NOMO-1 treated with DMSO at 0.1 percent for 48 hours (cell line): Measurements from ENCODE around the gene CACNA2D4.

Experiments used
- DNase-seq: peaks from one replicate; lab custom pipeline; 2025; ENCODE audit not compliant: unreplicated experiment; lab: John Stamatoyannopoulos, UW

CACNA2D4 gene

DNA sequence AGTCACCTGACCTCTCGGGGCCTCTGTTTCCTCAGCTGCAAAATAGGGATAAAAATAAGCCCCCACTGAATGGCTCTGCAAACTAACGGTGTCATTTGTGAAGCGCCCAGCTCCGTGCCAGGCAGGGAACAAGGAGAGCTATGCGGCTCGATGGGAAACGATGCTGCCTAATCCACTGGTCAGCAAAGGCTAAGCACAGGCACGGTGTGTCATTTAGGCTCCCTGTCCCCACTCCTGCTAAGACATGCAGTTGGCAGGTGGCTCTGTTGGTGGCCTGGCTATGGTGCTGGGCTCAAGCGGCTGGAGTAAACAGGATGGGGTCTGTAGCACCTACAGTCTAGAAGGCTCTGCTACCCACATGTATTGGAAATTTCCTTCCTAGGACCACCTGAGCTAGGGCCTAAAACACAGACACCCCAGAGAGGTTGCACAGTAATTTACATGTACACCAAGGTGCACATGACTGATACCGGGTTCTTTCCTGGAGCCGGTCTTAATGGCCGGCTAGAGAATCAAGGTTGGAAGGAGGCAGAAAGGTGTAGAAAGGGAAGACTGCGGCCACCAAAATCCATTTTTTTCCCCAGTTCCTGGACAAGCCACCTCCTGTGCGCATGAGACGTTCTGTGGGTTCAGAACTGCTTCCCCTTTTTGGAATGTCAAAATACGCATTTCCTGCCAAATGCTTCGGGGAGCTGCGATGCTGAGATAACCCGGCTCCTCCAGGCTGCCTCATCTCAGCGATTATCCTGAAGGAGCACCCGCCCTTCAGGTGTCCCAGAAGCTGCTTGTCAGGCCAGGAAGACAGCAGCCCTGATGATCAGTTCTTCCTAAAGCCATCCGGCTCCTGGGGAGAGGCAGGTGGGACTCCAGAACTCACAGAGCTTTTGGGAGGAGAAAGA, 1.0 kb downstream of the CACNA2D4 start:
- DNase-seq: peak; percentile 74

- DNase-seq: no peak
Observed at GRCh38 chr12:1916371-1917171, 1.9 kb downstream of the CACNA2D4 start.

DNA sequence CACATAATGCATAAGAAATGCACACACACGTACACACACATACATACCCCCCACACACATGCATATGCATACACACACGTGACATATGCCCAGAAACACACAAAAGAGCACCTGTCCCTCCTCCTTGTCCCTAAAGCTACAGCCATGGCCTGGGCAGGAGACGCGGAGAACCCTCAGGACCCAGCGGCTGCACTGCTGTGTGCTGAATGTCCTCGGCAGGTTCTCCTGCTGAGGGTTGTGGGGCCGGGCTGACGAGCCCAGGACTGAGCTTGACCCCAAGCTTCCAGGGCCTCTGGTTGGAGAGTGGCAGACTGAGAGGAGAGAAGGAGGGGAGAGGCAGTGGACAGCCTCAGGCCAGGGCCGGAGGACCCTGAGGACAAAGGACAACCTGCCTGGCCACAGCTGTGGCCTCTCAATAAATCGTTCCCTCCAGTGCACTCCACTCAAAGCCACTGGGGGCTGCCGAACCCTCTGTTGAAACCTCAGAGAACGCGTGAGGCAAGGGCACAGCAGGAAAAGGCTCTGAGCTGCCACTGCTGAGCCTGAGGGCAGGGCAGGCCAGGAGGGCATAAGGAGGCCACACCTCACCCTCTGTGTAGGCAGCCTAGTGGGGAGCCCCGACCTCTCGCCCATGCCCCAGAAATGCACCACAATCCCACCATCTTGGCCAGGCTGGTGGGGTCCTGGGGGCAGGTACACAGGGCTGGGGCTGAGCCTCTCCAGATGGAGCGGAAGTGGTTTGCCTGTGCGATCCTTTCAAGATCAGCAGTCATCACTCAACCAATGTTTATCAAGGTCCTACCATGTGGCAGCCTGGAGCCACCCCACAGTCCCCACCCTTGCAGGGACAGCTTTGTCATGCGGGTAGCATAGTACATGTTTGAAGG, 3.1 kb downstream of the CACNA2D4 start:
- no peak for DNase-seq

DNA sequence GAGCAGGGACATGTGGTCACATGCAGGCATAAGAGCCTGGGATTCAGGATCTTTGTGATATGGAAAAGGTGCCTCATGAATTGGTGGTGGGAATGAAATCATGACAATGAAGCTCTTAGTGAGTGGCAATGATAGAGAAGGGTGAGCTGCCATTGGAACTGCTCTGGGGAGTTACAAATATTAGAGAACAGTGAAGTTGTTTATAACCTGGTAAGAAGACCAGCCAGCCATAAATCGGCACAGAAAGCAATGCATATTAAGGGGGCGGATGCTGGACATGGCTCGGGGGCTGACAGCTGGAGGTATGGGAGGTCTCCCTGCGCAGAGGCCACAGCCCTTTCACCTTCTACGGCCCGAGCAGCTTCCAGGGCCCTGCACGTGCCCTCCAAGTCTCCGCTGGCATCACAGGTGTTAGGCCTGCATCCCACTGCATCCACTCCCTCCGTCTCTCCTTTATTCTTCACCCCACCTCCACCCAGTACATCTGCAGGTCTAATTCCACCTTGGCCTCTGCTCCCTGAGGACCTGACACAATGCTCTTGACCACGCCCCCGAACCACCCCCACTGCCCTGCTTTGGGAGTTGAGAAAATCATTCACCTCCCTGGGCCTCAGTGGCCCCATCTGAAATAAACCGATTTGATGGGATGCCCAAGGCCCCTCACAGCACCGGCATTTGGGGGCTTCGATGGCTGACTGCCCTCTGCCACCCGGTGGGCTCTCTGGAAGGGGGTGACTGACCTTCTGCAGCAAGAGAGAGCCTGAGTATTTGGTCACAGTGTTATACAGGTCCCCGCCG, 4.1 kb downstream of the CACNA2D4 start:
- no peak for DNase-seq

DNA sequence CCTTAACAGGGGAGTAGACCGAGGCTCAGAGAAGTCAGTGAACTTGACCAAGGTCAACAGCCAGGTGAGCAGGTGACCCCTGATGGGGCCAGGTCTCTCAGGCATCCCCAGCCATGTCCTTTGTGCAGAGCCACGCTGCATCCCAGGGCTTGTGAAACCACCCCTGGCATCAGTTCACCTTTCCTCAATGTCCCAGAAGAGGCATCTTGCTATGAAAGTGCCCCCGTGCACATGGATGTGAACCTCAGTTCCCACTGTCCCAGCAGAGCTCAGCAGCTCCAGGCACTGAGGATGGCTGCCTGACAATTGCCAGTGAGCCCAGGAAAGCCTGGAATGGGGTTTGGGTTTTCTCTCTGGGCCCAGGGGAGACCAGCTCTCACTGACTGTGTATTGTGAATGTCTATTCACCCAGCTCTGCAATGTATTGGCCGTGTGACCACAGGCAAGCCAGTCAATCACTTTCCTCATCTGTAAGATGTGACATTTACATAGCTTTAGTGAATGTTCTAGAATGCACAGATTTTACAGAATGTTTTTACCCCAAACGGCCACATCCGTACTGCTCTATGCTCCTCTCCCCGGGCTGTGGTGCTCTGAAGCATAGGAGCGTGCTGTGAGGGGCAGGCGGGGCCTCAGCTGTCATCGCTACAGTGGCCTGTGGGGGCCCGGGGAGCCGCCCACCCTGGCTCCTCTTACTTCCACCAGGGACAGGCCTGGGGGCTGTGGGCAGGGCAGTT, 4.9 kb downstream of the CACNA2D4 start:
- DNase-seq: no peak

DNA sequence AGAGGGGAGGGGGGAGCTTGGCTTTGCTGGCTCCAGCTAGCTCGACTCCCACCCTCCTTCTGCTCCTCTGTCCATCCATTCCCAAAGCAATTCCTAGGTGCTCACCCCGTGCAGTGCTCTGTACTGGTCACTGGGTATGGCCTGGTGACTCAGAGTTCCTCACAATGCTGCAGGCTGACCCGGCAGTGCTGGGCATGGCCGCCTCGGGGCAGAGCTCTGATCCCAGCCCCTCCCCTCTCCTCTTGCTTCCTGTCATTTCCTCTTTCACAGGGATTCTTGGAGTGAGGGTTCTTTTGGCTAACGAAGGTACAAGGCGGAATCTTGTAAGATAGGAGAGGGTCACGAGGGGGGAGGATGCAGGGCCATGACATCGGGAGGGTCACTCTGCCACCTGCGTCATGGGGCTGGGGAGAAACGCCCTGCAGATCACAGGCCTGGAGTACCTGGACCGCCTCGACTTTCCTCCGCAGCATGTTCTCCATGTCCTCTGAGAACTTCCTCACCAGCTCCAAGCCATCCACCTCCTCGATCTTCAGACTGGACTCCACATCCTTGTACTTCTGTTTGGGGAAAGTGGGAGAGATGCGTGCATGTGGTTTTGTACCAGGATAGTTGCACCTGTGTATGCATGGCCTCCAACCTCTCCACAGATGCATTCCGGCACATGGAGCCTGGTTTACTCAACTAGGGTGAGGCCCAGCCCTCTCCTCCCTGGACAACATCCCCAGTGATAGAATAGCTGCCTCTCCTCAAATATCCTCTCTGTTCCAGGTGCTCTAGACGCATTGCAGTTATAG, 5.7 kb downstream of the CACNA2D4 start:
- DNase-seq: no peak

DNA sequence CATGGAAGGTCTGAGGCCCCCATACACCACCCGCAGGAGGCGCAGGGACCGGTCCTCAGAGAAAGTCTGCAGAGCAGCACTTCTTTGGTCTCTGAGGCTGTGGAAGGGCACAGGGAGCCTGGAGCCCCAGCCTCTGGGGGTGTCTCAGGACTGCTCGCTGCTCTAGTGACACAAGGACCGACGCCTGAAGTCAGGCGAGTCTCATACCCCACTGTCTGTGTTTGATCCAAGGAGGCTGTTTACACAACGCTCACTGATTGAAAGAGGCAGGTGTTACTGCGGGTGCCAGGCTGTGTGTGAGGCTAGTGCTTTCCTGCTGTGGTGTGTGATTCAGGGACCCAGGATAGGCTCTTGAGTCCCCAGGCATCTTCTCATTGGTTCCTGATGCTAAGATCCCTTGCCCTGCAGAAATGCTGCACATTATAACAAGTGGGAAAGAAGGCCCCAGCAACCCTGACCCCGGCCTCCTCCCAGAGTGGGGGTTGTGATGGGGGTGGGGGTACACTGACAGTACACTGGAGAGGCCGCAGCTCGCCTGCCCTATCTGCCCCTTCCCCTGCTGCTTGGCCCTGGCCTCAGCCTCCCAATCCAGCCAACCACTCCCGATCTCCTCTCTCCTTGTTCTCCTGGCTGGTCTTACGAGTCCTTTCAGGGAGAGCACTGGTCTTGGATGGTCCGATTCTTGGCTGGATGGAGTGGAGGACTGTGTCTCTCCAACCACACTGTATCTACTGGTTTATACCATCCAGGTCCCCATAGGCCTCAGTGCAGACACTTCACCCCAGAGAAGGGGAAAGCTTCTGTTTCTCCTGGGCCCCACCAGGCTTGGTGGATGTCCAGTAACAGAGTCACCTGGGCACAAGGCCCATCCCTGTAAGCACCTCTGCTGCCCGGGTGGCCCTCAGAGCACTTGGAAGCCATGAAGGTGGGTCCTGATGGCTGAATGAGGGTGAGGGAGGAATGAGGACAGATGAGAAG, 6.6 kb downstream of the CACNA2D4 start:
- DNase-seq: no peak

DNA sequence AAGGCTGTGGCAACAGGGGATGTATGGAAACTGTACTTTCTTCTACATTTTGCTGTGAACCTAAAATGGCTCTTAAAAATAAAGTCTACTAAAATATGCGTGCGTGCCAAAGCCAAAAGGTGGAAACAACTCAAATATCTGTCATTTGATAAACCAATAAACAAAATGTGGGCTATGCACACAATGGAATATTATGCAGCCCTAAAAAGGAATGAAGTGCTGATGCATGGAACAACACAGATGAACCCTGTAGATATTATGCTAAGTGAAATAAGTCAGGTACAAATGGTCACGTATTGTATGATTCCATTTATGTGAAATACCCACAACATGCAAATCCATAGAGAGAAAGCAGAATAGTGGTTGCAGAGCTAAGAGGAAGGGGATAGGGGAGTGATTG, 8.0 kb downstream of the CACNA2D4 start:
- no peak for DNase-seq

DNA sequence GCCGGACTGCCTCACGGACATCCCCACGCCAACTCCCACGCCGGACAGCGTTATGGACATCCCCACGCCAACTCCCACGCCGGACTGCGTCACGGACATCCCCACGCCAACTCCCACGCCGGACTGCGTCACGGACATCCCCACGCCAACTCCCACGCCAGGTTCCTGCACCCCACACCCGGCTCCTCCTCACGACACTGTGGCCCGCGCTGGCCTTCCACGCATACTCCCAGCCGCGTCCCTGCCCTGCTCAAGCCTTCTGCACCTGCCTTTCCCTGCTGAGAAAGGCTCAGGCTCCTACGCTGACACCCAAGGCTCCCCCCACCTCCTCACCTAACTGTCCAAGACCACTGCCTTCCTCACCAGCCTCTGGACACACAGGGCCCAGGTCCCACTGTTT, 9.7 kb downstream of the CACNA2D4 start:
- DNase-seq: no peak

DNA sequence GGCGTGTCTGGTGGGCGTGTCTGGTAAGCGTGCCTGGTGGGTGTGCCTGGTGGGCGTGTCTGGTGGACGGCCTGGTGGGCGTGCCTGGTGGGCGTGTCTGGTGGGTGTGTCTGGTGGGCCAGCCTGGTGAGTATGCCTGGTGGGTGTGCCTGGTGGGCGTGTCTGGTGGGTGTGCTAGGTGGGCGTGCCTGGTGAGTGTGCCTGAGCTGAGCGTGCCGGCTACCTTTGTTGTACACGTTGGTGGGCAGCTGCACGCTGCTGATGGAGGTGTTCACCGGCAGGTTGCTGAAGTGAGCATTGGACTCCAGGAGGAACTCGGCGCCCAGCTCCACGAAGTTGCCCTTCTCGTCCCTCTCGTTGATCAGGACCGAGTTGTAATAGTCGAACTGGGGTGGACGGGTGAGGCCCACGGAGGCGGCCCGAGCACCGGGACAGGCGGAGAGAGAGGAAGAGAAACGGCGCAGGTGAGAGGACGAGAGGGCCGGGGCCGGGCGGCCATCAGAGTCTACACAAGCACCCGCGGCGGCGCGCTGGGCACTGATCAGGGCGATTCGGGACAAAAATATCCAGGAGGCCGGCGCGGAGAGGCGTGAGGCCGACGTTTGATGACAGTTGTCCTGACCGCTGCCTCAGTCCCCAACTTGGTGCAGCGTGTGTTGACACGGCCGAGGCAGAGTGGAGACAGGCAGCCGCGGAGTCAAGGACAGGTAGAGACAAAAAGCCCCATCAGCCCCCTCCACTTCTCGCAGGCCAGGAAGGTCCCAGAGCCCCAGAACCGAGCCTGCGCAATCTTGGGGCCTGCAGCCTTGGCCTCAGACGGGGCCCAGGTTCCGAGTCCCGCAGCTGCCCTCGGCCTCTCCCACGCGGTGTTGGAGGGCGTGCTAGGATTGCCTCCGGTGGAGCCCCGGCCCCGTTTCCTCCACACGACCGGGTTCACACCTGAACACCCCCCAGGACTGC, 10.5 kb downstream of the CACNA2D4 start:
- DNase-seq: no peak

DNA sequence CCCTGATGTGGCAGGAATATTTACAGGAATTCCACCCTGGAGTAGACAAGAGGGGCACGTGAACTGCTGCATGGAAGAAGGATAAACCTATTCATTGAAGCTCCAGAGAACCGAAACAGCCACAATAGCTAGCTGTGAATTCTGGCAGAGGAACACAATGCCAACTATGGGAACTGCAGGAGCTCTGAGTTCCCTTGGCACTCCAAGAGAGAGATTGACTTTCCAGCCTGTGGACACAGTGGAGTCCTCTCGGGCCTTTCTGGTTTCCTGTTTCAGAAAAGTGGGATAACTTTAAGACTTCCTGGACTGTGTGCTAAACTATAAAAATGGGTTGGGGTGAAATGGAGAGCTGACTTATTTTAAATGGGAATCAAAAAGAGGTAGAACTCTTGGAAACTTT, 11.9 kb downstream of the CACNA2D4 start:
- DNase-seq: no peak

DNA sequence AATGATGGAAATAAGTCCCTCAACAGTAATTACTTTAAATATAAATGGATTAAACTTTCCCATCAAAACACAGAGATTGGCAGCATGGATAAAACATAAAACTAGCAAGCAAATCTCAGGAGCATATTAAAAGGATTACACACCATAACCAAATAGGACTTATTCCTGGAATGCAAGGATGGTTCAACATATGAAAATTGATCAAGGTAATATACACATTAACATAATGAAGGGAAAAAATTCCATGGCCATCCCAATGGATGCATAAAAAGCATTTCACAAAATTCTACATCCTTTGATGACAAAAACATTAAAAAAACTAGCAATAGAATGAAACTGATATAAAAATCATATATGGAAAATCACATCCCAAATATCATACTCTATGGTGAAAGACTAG, 13.6 kb downstream of the CACNA2D4 start:
- DNase-seq: no peak

DNA sequence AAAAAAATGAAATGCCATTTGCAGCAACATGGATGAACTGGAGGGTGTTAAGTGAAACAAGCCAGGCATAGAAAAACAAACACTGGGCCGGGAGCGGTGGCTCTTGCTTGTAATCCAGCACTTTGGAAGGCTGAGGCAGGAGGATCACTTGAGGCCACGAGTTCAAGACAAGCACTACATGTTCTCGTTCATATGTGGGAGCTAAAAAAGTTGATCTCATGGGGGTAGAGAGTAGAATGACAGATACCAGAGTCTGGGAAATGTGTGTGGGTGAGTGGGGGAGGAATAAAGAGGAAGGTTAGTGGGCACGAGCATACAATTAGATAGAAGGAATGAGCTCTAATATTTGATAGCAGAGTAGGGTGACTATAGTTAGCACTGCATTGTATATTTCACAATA, 21.5 kb downstream of the CACNA2D4 start:
- DNase-seq: no peak

DNA sequence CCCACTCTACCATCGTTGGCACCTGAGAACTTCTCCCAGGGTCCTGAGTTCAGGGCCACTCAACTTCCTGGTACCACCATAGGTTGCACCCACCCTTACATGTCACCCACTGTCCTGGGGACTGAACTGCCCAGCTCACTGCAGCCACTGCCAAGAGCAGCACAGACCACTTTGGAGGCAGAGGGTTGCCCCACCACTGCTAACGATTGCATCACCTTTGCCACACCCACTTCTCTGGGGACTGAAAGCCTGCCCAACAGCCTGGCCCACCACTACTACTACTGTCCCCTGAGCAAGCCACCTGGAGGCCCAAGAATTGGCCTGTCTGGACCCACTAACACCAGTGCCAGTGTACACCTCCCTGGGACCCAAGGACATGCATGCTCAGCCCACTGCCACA, 27.6 kb downstream of the CACNA2D4 start:
- peak; percentile 27 for DNase-seq

DNA sequence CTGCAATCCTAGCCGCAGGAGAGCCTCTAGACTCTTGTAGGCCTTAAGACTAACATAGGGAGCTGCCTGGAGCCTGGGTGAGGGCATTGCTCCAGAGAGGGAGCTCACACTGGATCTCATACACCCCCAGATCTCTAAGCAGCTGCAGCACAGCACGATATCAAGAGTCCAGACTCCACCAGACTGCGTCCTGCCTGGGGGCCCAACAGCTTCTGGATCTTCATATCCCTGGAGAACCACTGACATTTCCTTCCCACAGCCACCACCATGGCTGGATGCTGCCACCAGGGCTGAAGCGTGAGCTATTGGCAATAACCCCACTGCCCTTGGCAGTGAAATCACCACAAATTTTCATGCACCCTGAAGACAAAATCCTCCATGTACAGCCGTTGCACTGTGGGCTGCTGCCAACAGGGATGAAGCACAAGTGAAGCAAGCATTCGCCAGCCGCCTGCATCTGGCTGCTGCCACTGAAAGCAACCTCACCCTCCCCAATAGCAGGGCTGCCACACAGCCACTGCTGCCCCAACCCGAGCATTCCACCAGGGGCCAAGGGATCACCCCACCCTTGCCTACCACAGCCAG, 28.2 kb downstream of the CACNA2D4 start:
- DNase-seq: no peak

GRCh38 chr12:1888923-1889322, 29.5 kb downstream of the CACNA2D4 start:
- no peak for DNase-seq
